ENCODE measurements around the gene SLC9A9.

The SLC9A9 gene

DNA sequence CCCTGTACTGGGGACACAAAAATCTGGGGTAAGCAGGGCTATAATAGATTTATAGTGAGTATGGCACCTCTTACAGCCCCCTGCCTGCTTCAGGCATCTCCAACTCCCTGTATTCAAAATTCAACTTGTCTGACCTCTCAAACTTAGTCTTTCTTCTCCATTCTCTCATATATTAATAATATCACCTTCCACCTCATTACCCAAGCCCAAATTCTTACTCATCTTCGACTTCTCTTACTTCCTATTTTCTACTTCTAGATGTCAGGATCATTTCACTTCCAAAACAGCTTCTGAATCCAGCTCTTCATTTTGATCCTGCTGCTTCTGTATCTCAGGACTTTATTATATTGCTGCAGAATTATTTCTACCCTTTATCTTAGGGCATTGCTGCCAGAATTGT, 438.0 kb downstream of the SLC9A9 start:
- H3K4me2 ChIP-seq (ENCODE audit: insufficient read depth, low read length) = no peak overlapping the region
- DNase-seq (no peak), ATAC-seq (ENCODE audit: insufficient read depth, low read depth) (no peak)
- no peaks in the 10 kb centered on the region for H3K79me2 ChIP-seq (ENCODE audit: insufficient read depth, low read length)
- H3K4me3 ChIP-seq (ENCODE audit: low read depth in 1 of 2, low read length in 2 of 2) = no peak overlapping the region
- H3K9ac ChIP-seq (ENCODE audit: low read depth, low read length) = no peak overlapping the region
- peaks cover 47% of the 10 kb centered on the region for H3K4me1 ChIP-seq (ENCODE audit: insufficient read depth, low read length)
- no peaks in the 10 kb centered on the region for H3K27me3 ChIP-seq (ENCODE audit: insufficient read depth, low read length, poor library complexity)
- H3K9me3 ChIP-seq (ENCODE audit: insufficient read depth, low read length, severe bottlenecking) = no peaks in the 10 kb centered on the region
- TF ChIP-seq EZH2 (IDR thresholded peaks at IDR 0.05; ENCODE audit: borderline replicate concordance, low read depth, low read length, severe bottlenecking) = no peak
- H2AFZ ChIP-seq (ENCODE audit: low read depth, low read length) = no peak overlapping the region
- no peaks in the 10 kb centered on the region for H4K20me1 ChIP-seq (ENCODE audit: insufficient read depth, low read length)
- no peak overlapping the region for H3K27ac ChIP-seq (ENCODE audit: low read length)
- no peaks in the 10 kb centered on the region for H3K36me3 ChIP-seq (ENCODE audit: insufficient read depth, low read length)

DNA sequence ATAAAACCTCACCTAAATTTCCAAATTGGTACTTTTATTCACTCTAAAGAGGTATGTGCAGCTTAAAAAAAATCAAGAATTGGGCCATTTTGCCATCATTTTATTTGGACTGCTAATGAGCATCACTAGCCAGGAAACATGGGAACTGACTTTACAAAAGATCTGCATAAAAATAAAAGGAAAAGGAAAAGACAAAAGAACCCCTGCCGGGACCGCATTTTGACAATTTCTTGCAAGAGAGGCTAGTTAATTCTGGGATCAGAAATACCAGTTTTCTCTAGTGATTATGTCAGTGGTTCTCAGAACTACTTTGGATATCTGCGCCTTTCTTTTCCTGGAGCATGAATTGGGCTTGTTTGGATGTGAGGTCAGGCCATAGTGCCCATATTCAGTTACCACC, 439.5 kb downstream of the SLC9A9 start:
- Histone ChIP-seq H3K27ac (ENCODE audit: low read length) (no peak overlapping the region), H3K9ac (ENCODE audit: low read depth, low read length) (no peak overlapping the region), H2AFZ (ENCODE audit: low read depth, low read length) (no peak overlapping the region), H3K79me2 (ENCODE audit: insufficient read depth, low read length) (no peaks in the 10 kb centered on the region), H3K4me3 (ENCODE audit: low read depth in 1 of 2, low read length in 2 of 2) (no peak overlapping the region), H3K9me3 (ENCODE audit: insufficient read depth, low read length, severe bottlenecking) (no peaks in the 10 kb centered on the region), H3K27me3 (ENCODE audit: insufficient read depth, low read length, poor library complexity) (no peaks in the 10 kb centered on the region), H3K4me2 (ENCODE audit: insufficient read depth, low read length) (no peak overlapping the region), H3K4me1 (ENCODE audit: insufficient read depth, low read length) (peaks cover 32% of the 10 kb centered on the region), H4K20me1 (ENCODE audit: insufficient read depth, low read length) (no peaks in the 10 kb centered on the region), H3K36me3 (ENCODE audit: insufficient read depth, low read length) (no peaks in the 10 kb centered on the region)
- DNase-seq (no peak), ATAC-seq (ENCODE audit: insufficient read depth, low read depth) (no peak)
- TF ChIP-seq, protein P1, sequence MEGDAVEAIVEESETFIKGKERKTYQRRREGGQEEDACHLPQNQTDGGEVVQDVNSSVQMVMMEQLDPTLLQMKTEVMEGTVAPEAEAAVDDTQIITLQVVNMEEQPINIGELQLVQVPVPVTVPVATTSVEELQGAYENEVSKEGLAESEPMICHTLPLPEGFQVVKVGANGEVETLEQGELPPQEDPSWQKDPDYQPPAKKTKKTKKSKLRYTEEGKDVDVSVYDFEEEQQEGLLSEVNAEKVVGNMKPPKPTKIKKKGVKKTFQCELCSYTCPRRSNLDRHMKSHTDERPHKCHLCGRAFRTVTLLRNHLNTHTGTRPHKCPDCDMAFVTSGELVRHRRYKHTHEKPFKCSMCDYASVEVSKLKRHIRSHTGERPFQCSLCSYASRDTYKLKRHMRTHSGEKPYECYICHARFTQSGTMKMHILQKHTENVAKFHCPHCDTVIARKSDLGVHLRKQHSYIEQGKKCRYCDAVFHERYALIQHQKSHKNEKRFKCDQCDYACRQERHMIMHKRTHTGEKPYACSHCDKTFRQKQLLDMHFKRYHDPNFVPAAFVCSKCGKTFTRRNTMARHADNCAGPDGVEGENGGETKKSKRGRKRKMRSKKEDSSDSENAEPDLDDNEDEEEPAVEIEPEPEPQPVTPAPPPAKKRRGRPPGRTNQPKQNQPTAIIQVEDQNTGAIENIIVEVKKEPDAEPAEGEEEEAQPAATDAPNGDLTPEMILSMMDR (IDR thresholded peaks at IDR 0.05; ENCODE audit: borderline replicate concordance, extremely low read depth, low read length, poor library complexity, severe bottlenecking) = no peak
- no peak for TF ChIP-seq EZH2 (IDR thresholded peaks at IDR 0.05; ENCODE audit: borderline replicate concordance, low read depth, low read length, severe bottlenecking)

DNA sequence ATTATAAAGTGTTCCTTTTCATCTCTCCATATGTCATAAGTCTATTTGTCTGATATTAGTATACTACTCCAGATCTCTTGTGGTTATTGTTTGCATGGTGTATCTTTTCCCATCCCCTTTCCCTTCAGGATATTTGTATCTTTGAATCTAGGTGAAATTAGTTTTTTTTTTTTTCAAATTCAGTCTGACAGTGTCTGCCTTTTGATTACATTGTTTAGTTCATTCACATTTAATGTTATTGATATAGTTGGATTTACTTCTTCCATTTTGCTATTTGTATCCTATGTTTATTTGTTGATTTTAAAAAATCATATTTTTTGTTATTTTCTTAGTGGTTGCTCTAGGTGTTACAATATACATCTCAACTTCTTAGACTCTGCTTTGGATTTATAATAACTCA, 445.7 kb downstream of the SLC9A9 start:
- TF ChIP-seq EZH2 (IDR thresholded peaks at IDR 0.05; ENCODE audit: borderline replicate concordance, low read depth, low read length, severe bottlenecking) = no peak
- TF ChIP-seq, protein P1 (IDR thresholded peaks at IDR 0.05; ENCODE audit: borderline replicate concordance, extremely low read depth, low read length, poor library complexity, severe bottlenecking) = no peak
- Histone ChIP-seq H3K27ac (ENCODE audit: low read length) (no peak overlapping the region), H3K4me2 (ENCODE audit: insufficient read depth, low read length) (no peak overlapping the region), H3K27me3 (ENCODE audit: insufficient read depth, low read length, poor library complexity) (no peaks in the 10 kb centered on the region), H3K79me2 (ENCODE audit: insufficient read depth, low read length) (no peaks in the 10 kb centered on the region), H3K9me3 (ENCODE audit: insufficient read depth, low read length, severe bottlenecking) (peaks cover 3% of the 10 kb centered on the region), H3K4me3 (ENCODE audit: low read depth in 1 of 2, low read length in 2 of 2) (no peak overlapping the region), H2AFZ (ENCODE audit: low read depth, low read length) (no peak overlapping the region), H3K4me1 (ENCODE audit: insufficient read depth, low read length) (peaks cover 16% of the 10 kb centered on the region; the same call in 1 of the 2 replicates), H4K20me1 (ENCODE audit: insufficient read depth, low read length) (no peaks in the 10 kb centered on the region), H3K36me3 (ENCODE audit: insufficient read depth, low read length) (no peaks in the 10 kb centered on the region), H3K9ac (ENCODE audit: low read depth, low read length) (no peak overlapping the region)
- DNase-seq (no peak), ATAC-seq (ENCODE audit: insufficient read depth, low read depth) (no peak)

DNA sequence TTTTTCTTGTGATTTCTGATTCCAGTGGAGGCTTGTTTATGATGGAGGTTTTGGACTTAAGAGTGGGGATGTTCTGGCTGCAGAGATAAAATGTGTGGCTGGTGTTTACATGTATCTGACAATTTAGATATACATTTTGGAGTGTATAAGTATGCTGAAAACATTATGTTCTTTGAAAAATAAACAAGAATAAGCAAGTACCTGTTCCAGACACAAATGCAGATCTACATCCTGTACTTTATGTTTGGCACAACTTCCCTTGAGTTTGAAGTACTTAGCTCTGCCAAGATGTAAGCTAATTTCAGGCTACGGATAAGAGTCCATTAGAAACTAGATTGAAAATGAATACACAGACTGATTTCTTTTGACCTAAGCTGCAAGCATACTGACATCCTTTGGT, 451.5 kb downstream of the SLC9A9 start:
- Histone ChIP-seq H3K36me3 (ENCODE audit: insufficient read depth, low read length) (no peaks in the 10 kb centered on the region), H3K4me3 (ENCODE audit: low read depth in 1 of 2, low read length in 2 of 2) (no peak overlapping the region), H3K9me3 (ENCODE audit: insufficient read depth, low read length, severe bottlenecking) (no peaks in the 10 kb centered on the region), H4K20me1 (ENCODE audit: insufficient read depth, low read length) (no peaks in the 10 kb centered on the region), H3K4me2 (ENCODE audit: insufficient read depth, low read length) (no peak overlapping the region), H2AFZ (ENCODE audit: low read depth, low read length) (no peak overlapping the region), H3K4me1 (ENCODE audit: insufficient read depth, low read length) (peaks cover 7% of the 10 kb centered on the region; the same call in 1 of the 2 replicates), H3K79me2 (ENCODE audit: insufficient read depth, low read length) (no peaks in the 10 kb centered on the region), H3K27me3 (ENCODE audit: insufficient read depth, low read length, poor library complexity) (no peaks in the 10 kb centered on the region), H3K9ac (ENCODE audit: low read depth, low read length) (no peak overlapping the region), H3K27ac (ENCODE audit: low read length) (no peak overlapping the region)
- ATAC-seq (ENCODE audit: insufficient read depth, low read depth) (no peak), DNase-seq (no peak)
- TF ChIP-seq, protein P1 (IDR thresholded peaks at IDR 0.05; ENCODE audit: borderline replicate concordance, extremely low read depth, low read length, poor library complexity, severe bottlenecking) = no peak

Data from DND-41 (cell line).